ENCODE measurements around the gene EVA1A.
"Not testable (repeated sequence)": the region's sequence is repeated elsewhere in the genome, so short reads cannot be mapped to it uniquely, and the experiment has no call there.

EVA1A gene

DNA sequence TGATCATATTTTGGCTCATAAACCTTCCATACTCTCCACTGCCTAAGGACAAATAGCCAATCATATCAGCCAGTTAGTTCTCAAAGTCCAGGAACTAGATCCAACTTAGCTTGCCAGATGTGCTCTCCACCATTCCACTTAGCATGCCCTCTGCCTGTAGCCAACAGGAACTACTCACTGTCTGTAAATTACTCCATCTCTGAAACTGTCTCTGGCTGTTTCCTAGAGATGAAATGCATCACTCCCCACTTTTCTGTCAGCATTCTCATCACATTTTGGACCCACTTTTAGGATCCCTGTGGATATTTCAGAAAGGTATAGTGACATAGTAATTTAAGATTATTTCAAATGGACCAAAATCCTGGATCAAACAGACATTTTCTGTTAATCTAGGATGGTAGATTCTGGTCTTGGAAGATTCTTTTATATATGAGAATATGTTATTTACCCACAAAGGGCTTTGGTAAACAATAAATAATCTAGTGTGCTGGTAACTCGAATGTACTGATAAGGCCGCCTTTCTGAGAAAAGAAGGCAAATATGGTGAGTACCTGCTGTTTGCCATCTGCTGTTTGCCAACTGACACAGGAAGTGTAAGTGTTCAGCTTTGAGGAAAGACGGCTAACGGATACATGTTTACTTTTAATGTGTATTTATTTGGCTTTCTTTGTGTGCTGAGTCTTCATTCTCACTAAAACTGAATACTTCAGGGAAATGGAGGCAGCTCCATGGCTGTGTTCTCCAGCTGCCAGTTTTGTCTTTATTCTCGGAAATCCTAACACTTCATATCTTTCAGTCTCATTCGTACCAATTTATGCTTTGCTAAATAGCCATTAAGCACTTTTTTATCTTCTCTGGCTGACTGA is 79.5 kb downstream of the EVA1A start:
- Histone ChIP-seq H3K4me1 (ENCODE audit: control insufficient read depth in 1 of 2, insufficient read depth in 2 of 2, low read length in 2 of 2) (no peaks in the 10 kb centered on the region), H3K14ac (ENCODE audit: low read length) (no peak overlapping the region), H3K27me3 (ENCODE audit: insufficient read depth, low read length) (no peaks in the 10 kb centered on the region), H2BK12ac (ENCODE audit: low read length) (no peak overlapping the region), H4K91ac (ENCODE audit: low read depth, low read length) (no peak overlapping the region), H3K79me1 (ENCODE audit: low read length) (no peaks in the 10 kb centered on the region), H3K79me2 (ENCODE audit: control insufficient read depth, insufficient read depth, low read length, poor library complexity) (no peaks in the 10 kb centered on the region), H3K27ac (ENCODE audit: low read depth, low read length) (no peak overlapping the region), H2BK5ac (ENCODE audit: low read depth, low read length, poor library complexity) (no peak overlapping the region), H2AFZ (ENCODE audit: insufficient read depth, low read length, poor library complexity) (no peak overlapping the region), H3K36me3 (ENCODE audit: control insufficient read depth in 1 of 2, insufficient read depth in 2 of 2, low read length in 2 of 2) (no peaks in the 10 kb centered on the region), H3K4ac (ENCODE audit: low read depth, low read length) (no peak overlapping the region), H4K12ac (ENCODE audit: low read depth, low read length) (no peak overlapping the region), H3K9ac (ENCODE audit: low read length) (no peak overlapping the region), H2AK5ac (ENCODE audit: low read length) (no peak overlapping the region), H3K4me2 (ENCODE audit: low read length) (no peak overlapping the region), H3K9me3 (ENCODE audit: insufficient read depth, low read depth, low read length) (no peaks in the 10 kb centered on the region), H3K4me3 (ENCODE audit: low read depth, low read length) (no peak overlapping the region), H2BK120ac (ENCODE audit: insufficient read depth, low read length, poor library complexity) (no peak overlapping the region), H3K23ac (ENCODE audit: low read length) (no peak overlapping the region), H3K18ac (ENCODE audit: low read length) (no peak overlapping the region), H4K8ac (ENCODE audit: low read depth, low read length) (no peak overlapping the region)
- DNase-seq: no peak
- WGBS (ENCODE audit: extremely low coverage, insufficient coverage, insufficient read length): no CpG with 5 or more reads among the region's 6 CpGs

GRCh38 chr2:75477696-75478095 is 83.0 kb downstream of the EVA1A start:
- not testable (repeated sequence) for H3K79me2 ChIP-seq (ENCODE audit: control insufficient read depth, insufficient read depth, low read length, poor library complexity); DNase-seq; H3K4me1 ChIP-seq (ENCODE audit: control insufficient read depth in 1 of 2, insufficient read depth in 2 of 2, low read length in 2 of 2); H4K8ac ChIP-seq (ENCODE audit: low read depth, low read length); H3K4me2 ChIP-seq (ENCODE audit: low read length); H2AFZ ChIP-seq (ENCODE audit: insufficient read depth, low read length, poor library complexity); H3K27me3 ChIP-seq (ENCODE audit: insufficient read depth, low read length); H3K14ac ChIP-seq (ENCODE audit: low read length); H4K91ac ChIP-seq (ENCODE audit: low read depth, low read length); H3K79me1 ChIP-seq (ENCODE audit: low read length); H2BK5ac ChIP-seq (ENCODE audit: low read depth, low read length, poor library complexity); H2BK12ac ChIP-seq (ENCODE audit: low read length); H3K4ac ChIP-seq (ENCODE audit: low read depth, low read length); H3K4me3 ChIP-seq (ENCODE audit: low read depth, low read length); H3K9ac ChIP-seq (ENCODE audit: low read length); H3K36me3 ChIP-seq (ENCODE audit: control insufficient read depth in 1 of 2, insufficient read depth in 2 of 2, low read length in 2 of 2); H3K23ac ChIP-seq (ENCODE audit: low read length); H3K18ac ChIP-seq (ENCODE audit: low read length); H3K9me3 ChIP-seq (ENCODE audit: insufficient read depth, low read depth, low read length); H2AK5ac ChIP-seq (ENCODE audit: low read length); H3K27ac ChIP-seq (ENCODE audit: low read depth, low read length); H2BK120ac ChIP-seq (ENCODE audit: insufficient read depth, low read length, poor library complexity); H4K12ac ChIP-seq (ENCODE audit: low read depth, low read length)
- no CpG with 5 or more reads among the region's 1 CpG for WGBS (ENCODE audit: extremely low coverage, insufficient coverage, insufficient read length)

GRCh38 chr2:75476761-75477160 is 84.0 kb downstream of the EVA1A start:
- H3K27ac ChIP-seq (ENCODE audit: low read depth, low read length): no peak overlapping the region
- H3K79me2 ChIP-seq (ENCODE audit: control insufficient read depth, insufficient read depth, low read length, poor library complexity): no peaks in the 10 kb centered on the region
- no peak for DNase-seq
- no peaks in the 10 kb centered on the region for H3K9me3 ChIP-seq (ENCODE audit: insufficient read depth, low read depth, low read length)
- no peaks in the 10 kb centered on the region for H3K27me3 ChIP-seq (ENCODE audit: insufficient read depth, low read length)
- H3K79me1 ChIP-seq (ENCODE audit: low read length): no peaks in the 10 kb centered on the region
- no peak overlapping the region for H4K12ac ChIP-seq (ENCODE audit: low read depth, low read length)
- no peak overlapping the region for H3K4me2 ChIP-seq (ENCODE audit: low read length)
- no peak overlapping the region for H3K9ac ChIP-seq (ENCODE audit: low read length)
- no peaks in the 10 kb centered on the region for H3K36me3 ChIP-seq (ENCODE audit: control insufficient read depth in 1 of 2, insufficient read depth in 2 of 2, low read length in 2 of 2)
- no peak overlapping the region for H3K23ac ChIP-seq (ENCODE audit: low read length)
- H4K8ac ChIP-seq (ENCODE audit: low read depth, low read length): no peak overlapping the region
- H3K4ac ChIP-seq (ENCODE audit: low read depth, low read length): no peak overlapping the region
- WGBS (ENCODE audit: extremely low coverage, insufficient coverage, insufficient read length): no CpG with 5 or more reads among the region's 2 CpGs
- H2BK5ac ChIP-seq (ENCODE audit: low read depth, low read length, poor library complexity): no peak overlapping the region
- no peak overlapping the region for H2AK5ac ChIP-seq (ENCODE audit: low read length)
- H2BK120ac ChIP-seq (ENCODE audit: insufficient read depth, low read length, poor library complexity): no peak overlapping the region
- no peak overlapping the region for H4K91ac ChIP-seq (ENCODE audit: low read depth, low read length)
- no peak overlapping the region for H3K4me3 ChIP-seq (ENCODE audit: low read depth, low read length)
- H3K4me1 ChIP-seq (ENCODE audit: control insufficient read depth in 1 of 2, insufficient read depth in 2 of 2, low read length in 2 of 2): no peaks in the 10 kb centered on the region
- no peak overlapping the region for H3K18ac ChIP-seq (ENCODE audit: low read length)
- no peak overlapping the region for H2BK12ac ChIP-seq (ENCODE audit: low read length)
- no peak overlapping the region for H2AFZ ChIP-seq (ENCODE audit: insufficient read depth, low read length, poor library complexity)
- H3K14ac ChIP-seq (ENCODE audit: low read length): no peak overlapping the region

- Histone ChIP-seq H2BK5ac (ENCODE audit: low read depth, low read length, poor library complexity) (no peak overlapping the region), H3K4ac (ENCODE audit: low read depth, low read length) (no peak overlapping the region), H3K23ac (ENCODE audit: low read length) (no peak overlapping the region), H4K91ac (ENCODE audit: low read depth, low read length) (no peak overlapping the region), H2AK5ac (ENCODE audit: low read length) (no peak overlapping the region), H4K8ac (ENCODE audit: low read depth, low read length) (no peak overlapping the region), H3K4me1 (ENCODE audit: control insufficient read depth in 1 of 2, insufficient read depth in 2 of 2, low read length in 2 of 2) (no peaks in the 10 kb centered on the region), H3K79me1 (ENCODE audit: low read length) (no peaks in the 10 kb centered on the region), H3K9ac (ENCODE audit: low read length) (no peak overlapping the region), H3K27ac (ENCODE audit: low read depth, low read length) (no peak overlapping the region), H3K36me3 (ENCODE audit: control insufficient read depth in 1 of 2, insufficient read depth in 2 of 2, low read length in 2 of 2) (no peaks in the 10 kb centered on the region), H3K18ac (ENCODE audit: low read length) (no peak overlapping the region), H3K4me2 (ENCODE audit: low read length) (no peak overlapping the region), H2BK120ac (ENCODE audit: insufficient read depth, low read length, poor library complexity) (no peak overlapping the region), H3K79me2 (ENCODE audit: control insufficient read depth, insufficient read depth, low read length, poor library complexity) (no peaks in the 10 kb centered on the region), H3K14ac (ENCODE audit: low read length) (no peak overlapping the region), H3K27me3 (ENCODE audit: insufficient read depth, low read length) (no peaks in the 10 kb centered on the region), H2BK12ac (ENCODE audit: low read length) (no peak overlapping the region), H2AFZ (ENCODE audit: insufficient read depth, low read length, poor library complexity) (no peak overlapping the region), H4K12ac (ENCODE audit: low read depth, low read length) (no peak overlapping the region), H3K4me3 (ENCODE audit: low read depth, low read length) (no peak overlapping the region), H3K9me3 (ENCODE audit: insufficient read depth, low read depth, low read length) (no peaks in the 10 kb centered on the region)
- DNase-seq: no peak
- WGBS (ENCODE audit: extremely low coverage, insufficient coverage, insufficient read length): no CpG with 5 or more reads among the region's 2 CpGs
Measured at GRCh38 chr2:75475976-75476375, 84.8 kb downstream of the EVA1A start.
